Stimulated activated CD8-positive, alpha-beta memory T cell treated with anti-CD3 and anti-CD28 coated beads, Interleukin-7, amount 100 ng/mL, for 4 hours (primary cell): ENCODE results near the gene AFF2.

ENCODE experiments used
- DNase-seq, 2 donors: peaks; one replicate each; pipeline ENCODE4 v3.0.0-alpha.2; 2020; ENCODE audit warnings: low read depth in 2 of 2

The AFF2 gene

DNA sequence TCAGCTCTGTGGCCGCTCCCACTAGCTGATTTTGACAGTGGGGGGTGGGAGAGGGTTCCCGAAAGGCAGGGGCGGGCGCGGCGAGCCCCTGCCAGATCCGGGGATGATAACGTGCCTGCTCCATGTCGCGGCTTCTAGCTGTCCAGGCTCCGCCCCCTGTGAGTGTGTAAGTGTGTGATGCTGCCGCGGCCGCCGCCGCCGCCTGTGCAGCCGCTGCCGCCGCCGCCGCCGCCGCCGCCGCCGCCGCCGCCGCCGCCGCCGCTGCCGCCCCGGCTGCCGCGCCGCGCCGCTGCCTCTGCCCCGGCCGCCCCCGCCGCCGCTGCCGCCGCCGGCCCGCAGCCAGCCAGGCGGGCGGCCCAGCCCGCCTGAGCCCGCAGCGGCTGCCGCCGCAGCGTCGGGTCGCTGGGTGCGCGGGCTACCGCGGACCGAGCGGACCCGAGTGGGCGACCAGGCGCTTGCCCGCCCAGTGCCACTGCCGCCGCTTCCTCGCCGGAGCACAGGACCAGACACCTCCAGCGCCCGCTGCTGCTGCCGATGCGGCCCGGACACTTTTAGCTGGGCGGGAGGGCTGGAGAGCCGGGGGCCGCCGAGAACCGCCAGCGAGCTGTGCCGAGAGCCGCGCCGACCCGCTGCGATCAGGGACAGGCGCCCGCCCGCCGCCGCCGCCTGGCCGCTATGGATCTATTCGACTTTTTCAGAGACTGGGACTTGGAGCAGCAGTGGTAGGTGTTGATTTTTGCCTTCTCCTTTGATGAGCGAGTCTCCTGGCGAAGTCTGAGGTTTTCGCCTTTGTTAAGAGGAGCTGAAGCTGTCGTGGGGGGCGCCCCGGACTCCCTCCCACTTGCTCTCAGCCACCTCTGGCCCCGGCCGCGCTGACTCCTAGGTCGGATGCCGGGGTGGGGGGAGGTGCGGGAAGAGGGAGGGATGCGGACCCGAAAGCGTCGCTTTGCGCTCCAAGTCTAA, at the start of gene AFF2:
TSS of gene AFF2 (plus strand) at position 195 of the 963 bp plus-strand sequence. CDS start at position 676, 481 bp downstream.
- peak in 1 of 2 donors; percentile 33 for DNase-seq

DNA sequence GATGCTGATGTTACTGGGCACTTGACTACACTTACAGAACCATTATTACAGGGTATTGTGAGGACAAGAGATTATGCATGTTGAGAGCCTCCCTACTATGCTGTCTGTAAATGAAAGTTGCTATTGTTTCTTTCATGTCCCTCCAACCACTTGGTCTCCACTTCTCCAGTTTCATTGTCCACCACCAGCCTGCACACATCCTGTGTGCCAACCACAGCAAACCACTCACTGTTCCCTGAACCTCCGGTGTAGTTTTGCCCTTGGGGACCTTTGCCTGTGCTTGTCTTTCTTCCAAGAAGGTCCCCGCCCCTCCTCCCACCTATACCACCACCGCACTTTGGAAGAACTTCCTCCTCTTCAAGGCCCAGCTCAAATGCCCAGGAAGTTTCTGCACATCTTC, 43.1 kb upstream of the AFF2 start:
- DNase-seq: no peak

DNA sequence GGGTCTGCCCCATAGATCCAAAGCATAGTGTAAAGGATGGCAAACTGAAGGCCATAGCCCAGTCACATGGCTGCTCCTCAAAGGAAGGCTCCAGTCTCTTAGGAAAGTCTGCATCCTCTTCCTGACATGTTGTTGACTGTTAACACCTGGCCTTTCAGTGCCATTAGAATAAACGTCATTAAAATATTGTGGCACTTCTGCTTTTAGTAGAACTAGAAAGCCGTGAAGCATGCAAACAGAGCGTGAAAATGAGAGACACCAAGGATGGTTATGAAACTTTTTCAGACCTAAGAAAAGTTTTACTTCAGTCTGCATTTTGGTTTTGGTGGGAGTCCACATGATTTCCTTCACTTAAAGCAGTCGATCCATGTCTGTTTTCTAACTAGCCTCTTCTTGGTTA, 41.1 kb upstream of the AFF2 start:
- no peak for DNase-seq

DNA sequence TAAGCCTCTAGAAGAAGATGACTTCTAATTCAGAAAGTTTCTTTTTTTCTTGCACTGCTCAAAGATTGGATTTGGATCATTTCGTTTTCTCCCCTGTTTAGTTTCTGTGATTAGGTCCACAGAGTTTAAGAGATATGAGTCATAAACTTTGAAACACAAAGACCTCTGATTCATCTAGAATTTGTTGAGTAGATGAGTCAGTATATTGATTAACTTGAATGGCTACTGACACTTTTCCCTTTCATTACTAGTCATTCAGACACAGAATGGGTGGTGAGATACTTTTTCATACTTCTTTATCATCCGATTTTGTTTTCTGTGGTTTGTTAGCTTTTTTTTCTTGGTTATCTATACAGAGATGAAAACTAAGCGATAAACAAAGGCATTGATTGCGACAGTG, 34.1 kb upstream of the AFF2 start:
- DNase-seq: no peak

DNA sequence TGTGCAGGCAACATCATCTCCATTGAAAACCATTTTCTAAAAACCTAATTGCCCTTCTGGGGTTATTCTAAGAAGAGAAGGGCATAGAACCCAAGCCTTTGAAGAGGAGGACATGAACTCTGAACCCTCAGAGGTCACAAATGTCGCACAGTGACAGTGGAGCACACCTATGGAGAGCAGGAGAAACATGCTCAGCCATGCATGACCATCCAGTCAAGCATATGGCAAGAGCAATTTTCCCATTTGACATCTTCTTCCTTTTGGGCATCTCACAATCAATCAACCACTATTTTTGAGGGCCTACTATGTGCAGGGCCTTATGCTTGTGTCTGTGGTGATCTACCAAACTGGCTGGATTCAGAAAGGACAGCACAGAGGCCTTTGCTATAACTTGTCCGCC, 30.1 kb upstream of the AFF2 start:
- no peak for DNase-seq

DNA sequence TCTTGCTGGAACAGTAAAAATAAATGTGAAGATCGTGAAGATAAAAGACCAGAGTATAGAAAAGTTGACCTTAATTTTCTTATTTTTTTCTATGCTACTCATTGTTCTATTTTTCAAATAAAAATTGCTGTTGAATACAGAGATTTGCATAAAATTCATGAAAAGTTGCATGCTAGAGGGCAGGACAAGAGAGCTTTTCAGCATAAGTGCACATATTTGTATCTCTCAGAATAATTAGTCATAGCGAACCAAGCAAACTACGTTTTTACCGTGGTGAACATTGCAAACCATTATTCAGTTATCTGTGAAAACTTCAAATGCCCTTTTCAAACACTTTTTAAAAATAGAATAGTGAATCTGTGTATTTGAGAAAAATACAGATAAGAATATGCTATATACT, 26.4 kb upstream of the AFF2 start:
- DNase-seq: no peak

DNA sequence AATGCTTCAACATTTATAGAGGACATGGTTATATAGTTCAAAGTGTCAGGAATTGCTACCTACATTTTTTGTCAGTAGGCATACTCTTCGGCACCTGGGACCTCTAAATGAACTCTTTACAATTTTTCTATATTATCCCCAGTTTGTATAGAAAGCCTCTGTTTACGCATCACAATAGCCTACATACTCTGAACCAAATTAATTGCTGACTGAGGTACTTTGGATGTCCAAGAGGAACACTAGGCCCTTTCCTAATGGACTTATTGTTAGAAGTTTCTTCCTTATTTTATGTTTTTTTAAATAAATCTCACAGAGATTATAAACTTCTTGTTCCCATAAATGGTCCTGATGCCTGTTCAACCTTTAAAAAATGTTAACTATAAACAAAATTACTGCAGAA, 8.4 kb upstream of the AFF2 start:
- DNase-seq: no peak

DNA sequence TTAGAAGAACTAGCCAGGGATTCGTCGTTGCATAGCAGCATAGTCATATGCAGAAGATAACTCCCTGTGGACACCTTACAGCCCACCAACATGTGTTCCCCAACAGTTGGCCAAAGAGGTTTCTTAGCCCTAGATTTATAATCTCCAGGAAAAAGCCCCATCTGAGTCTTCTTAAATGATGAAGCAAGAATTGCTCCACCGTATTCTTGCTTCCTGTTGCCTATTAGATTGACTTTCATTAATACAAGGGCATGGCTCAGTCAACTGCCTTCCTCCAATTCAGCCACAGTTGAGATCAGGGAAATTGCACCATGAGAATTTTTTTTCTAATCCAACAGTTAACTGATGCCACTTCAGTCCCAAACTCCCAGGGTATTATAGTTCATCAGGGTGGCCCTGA, 5.2 kb upstream of the AFF2 start:
- DNase-seq: no peak

DNA sequence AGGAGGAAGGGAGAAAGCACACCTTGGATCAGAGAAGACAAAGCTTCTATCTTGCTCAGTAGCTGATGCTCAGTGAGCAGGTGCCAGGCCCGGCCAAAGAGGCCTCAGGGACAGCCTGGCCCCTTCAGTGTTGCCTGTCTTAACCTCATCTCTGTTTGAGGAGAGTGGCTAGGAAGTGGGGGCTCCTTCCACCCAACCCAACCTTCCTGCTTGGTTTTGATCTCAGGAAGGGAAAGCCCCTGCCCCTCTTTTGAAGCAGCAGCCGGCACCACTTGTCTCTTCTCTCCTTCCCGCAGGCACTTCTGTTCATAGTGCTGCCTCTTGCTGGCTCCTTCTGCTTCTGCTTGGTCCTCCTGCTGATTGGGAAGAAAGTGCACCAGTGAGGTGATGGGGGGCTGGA, 2.4 kb upstream of the AFF2 start:
- no peak for DNase-seq

DNA sequence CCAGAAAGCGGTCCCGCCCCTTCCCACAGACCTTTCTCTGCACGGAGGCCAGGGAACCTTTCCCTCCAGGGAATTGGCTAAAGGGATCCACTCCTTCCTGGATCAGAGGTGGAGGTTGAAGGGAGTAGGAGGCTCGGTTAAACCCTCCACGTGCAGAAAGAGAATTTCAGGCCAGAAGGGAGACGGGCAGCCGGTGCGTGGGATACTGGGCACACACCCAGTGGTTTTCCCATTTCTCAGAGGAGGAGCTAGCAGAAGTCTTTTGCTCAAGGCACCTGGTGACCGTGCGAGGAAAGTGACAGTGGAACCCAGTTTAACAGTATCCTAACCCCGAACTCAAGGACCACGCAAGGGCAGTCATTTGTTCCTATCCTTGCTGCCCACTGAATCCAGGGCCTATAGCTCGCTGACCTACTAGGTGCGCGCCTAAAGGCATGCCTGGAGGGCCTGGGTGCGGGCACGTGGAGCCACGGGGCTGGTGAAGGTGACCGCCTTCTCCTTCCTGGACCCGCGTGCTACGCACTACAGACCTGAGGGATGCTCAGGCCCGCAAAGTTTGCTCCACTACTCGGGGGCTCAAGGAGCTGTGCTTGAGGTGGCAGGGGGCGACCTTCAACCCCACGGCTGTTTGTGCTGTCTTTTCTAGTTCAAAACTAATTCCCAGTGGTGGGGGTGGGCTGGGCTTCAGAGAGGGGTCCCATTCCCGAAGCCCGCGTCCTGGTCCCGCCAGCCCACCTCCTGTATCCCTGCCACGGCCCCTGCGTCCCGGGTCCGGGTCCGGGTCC, 587 bp upstream of the AFF2 start:
- no peak for DNase-seq

DNA sequence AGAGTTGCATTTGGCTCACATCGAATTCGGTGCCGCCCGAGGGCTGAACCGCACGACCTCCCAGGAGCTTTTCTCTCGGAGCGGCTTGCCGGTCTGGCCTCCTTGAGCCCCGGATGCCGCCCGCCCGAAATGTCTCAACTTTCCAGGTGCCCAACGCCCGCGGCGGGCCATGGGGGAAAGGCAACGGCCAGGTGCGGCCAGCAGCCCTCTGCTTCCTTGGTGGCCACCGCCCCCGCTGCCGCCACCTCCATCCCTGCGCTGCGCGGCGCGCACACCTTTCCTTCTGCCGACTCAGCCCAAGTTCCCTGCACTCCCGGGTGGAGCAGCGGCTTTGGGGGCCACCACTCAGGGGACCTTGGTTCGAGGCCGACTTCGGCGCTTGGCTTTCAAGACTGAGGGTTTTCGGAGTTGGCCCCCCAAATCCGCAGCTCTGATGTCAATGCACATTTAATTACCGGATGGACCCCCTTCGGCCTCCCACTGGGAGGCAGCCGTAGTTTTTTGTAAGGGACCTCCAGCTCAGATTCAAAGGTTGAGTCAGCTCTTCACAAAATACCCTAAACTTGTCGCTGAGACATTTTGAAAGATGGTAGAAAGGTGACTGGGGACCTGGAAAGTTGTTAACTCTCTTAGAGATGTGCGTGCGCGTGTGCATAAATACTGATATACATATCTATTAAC, 1.1 kb downstream of the AFF2 start:
- DNase-seq: no peak

DNA sequence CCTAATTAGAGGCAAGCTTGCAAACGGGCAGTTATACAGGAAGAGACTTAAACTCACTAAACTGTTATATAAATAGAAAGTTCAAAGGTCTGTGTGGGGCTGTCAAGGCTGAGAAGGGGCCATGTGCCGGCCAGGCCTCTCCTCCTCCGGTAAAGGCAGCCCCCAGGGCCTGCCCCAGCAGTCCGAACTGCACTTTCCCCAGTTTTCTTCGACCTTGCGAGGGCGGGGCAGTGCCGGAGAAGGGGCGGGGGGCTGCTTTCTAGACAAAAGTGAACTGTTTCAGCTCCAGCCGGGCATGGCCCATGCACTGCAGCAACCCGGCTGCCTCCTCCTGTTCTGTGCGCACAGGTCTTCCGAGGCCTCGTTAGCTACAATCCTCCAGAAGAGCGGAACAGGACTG, 4.1 kb downstream of the AFF2 start:
- no peak for DNase-seq

DNA sequence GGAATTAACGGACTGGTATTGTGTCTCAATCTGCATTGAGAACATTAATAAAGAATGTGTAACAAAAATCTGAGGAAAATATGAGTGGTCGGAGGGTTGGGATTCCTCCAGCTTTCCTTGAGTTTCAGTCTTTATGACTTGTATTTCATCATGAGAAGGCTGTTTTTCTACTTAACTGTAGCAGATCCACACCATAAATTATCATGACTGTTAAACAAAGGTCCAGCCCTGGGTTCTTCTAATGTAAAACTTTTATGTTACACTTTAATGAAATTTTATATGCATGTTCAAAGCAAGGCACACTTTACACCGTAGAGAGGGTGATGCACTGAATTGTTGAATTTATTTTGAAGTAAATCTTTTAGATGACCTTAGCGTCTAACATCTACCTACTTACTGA, 7.0 kb downstream of the AFF2 start:
- no peak for DNase-seq

DNA sequence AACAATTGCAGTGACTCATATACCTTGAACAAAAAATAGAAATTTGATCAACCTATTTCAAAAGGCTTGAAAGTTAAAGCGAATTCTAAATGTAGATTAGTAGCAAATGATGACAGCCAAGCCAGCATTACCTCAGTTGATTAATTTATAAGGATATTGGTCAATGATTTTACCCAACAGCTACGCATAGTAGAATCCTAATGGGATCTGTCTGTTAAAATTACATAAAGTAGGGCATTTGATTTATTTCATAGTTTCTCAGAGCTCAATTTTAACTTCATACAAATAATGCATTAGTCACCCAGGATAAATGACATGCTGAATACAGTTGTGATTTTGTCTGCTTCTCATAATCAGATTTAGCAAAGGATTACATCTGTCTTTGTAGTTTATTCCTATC, 12.0 kb downstream of the AFF2 start:
- DNase-seq: no peak

DNA sequence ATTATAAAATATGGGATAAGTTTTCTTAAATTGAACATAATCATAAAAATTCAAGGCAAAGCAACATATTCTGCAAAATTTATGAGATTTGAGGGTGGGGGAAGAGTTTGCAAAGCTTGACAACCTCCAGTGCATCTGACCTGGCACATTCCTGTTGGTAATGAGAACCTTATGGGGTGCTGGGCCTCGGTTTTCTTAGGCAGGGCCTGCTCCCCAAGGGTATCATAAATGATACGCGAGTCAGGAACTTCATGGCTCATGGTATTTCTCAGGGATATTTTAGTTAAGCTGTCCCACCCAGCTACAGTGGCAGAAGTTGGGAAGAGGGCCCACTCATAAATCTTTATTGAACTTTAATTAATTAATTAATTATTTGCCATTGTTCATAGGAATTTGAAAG, 13.2 kb downstream of the AFF2 start:
- no peak for DNase-seq

DNA sequence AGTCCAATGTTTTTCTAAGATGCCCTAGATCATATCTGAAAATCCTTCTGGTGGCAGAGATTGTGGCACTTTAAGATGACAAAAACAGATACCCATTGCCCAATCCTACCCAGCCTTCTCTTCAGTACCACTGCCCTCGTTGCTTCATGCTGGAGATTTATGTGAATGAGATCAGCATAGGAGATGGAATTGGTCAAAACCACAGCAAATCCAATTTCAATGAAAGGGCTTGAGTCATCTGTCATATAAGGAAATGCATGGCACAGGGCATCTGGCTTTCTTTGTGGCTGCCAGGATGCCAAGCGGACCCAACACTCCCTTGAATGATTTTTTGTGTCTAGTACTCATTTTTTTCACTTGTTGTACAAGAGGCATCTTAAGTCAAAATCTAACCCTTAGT, 16.8 kb downstream of the AFF2 start:
- no peak for DNase-seq

DNA sequence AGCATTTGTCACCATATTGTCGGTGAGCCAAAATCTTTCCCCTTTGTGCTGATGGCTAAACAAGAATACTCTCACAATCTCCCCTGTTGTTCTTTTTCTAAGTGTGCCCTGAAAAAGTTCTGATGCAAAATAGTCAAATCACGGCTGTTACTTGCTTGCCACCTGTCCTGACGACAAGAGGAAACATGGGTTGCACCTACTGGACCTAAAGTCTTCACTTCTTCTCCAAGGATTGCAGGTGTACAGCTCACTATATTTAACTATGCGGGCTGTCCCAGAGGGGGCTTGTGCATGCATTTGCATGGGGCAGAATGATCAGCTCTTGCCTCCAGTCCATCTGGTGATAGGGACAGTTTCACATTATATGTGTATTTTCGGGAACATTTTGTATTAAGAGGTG, 21.6 kb downstream of the AFF2 start:
- no peak for DNase-seq

DNA sequence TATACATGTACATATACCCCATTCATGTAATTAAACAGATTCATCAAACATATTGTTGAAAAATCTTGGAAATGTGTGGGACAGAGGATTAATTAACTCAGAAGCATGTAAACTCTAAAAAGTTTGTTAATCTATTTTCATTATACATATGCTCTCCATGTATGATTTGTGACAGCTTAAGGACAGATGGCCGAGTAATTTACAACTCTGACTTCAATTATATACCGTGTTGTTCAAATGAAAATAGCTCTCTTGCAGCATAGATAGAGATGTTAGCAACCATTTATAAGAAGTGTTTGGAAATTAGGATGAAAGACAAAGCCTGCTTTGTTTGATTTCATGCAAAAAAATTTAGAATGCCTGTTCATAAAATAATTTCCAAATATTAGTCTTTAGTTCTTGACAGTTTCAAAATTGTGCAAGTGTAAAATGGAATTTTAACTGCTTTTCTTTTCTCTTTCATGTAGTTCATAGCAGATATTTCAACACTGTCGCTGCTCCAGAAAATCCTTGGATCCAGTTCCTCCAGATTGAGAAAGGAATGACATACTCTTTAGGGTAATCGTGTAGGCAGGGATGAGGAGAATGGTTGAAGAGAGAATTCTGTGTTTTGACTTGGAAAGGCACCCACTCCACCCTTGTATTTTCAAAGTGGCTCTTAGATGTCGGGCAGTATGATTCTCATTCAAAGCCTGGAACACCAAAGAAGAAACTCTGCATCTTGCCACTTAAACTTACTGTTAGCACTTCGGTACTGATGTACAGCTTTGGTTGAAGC, 23.1 kb downstream of the AFF2 start:
- no peak for DNase-seq

DNA sequence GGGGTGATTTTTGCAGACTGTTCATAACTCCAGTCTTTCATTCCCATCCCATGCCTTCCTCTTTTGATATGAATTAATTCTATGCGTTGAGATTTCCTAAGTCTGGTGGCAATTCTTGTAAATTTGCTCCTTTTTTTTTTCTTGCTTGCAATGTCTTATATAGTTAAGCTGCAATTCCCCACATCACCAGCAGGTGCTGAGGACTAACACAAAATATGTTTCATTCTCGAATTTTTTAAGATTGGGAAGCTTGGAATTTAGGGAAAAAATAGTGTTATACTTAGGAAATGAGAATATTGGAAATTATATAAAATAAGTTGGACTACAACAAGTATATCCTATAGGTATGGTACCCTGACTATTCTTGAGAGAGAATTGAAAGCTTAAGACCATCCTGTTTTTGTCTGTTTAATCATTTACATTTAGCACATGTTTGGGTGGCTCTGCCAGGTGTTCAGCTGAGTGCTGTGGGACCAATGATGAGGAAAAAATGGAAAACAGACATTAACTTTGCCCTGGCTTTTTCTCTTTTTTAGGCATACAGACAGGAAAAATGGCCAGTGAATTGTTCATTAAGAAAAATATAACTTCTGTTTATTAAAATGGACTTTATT, 30.2 kb downstream of the AFF2 start:
- DNase-seq: no peak

DNA sequence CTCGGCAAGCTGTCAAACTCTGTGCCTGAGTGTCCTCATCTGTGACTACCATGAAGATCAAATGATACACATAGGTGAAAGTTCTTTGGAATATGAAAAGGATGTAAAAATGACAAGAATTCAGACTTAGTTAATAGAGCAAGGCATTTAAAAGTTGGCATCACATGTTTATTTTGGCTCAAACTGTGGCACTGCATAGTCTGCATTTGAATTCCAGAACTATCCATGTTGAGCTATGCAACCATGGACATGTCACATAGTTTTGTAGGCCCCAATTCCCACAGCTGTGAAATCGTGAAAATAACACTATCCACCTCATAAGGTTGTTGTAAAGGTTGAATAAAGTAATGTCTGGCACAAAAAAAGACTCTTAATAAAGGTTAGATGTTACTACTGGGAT, 33.9 kb downstream of the AFF2 start:
- no peak for DNase-seq

DNA sequence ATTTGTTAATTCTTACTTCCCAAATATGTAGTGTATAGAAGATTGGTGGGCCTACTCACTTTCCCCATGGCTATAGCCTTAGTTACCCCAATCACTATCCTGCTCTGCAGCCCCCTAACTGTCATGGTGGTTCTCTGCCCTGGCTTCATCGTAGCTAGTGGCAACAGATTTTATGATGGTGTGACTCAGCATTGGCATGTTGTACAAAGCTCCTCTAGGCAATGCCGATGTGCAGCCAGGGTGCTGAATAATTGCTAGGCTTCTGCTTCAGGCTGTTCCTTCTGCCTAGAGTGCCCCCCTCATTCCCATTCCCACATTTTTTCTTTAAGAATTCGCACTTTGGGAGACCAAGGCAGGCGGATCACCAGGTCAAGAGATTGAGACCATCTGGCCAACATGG, 35.2 kb downstream of the AFF2 start:
- no peak for DNase-seq
